GM15510 (cell line): ENCODE results near the gene PTPRN.

Experiments used
- POLR2A ChIP-seq: IDR thresholded peaks from 3 replicates; pipeline ENCODE4 v1.6.1; 2011; ENCODE audit warnings: borderline replicate concordance; ENCODE audit not compliant: insufficient read length; ENCODE audit errors: extremely low read depth

PTPRN gene

DNA sequence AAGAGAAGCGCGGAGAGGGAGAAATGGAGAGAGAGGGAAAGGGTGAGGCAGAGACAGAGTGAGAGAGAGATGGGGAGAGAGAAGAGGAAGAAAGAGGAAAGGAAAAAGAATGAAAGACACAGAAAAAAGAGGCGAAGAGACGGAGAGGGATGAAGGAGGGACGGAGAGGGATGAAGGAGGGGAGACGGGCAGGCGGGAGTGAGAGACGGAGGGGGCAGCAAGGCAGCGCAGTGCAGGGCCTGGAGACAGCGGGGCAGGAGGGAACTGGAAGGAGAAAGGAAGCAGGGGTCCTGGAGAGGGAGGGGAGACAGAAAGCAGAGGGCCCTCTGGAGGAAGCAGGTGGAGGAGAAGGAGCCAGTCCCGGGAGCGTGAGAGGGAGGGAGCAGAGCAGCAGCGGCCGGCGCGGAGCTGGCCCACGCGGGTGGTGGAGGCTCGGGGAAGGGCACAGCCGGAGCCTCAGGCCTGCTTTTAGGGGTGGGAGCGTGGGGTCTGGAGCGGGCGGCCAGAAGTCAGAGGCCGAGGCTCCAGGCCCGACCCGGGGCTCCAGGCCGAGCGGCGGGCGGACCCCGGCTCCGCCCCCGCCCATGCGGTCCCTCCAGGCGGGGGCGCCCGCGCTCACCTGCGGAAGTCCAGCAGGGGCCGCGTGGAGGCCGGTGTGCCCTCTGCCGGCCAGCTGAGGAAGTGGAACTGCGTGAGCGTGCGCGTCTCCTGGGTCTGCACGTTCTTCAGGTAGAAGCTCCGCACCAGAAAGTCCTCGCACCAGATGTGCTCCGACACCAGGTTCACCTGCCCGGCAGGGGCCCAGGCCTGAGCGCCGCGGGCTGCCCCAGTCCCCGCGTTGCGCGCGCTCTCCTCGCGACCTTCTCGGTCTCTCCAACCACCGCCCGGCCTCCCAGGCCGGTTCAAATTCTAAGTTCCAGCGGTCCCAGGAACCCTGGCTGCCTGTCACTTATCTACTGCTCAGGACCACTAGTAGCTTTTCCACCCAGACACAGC lies 14.5 kb downstream of the PTPRN start:
- peak; percentile 65 for TF ChIP-seq POLR2A

DNA sequence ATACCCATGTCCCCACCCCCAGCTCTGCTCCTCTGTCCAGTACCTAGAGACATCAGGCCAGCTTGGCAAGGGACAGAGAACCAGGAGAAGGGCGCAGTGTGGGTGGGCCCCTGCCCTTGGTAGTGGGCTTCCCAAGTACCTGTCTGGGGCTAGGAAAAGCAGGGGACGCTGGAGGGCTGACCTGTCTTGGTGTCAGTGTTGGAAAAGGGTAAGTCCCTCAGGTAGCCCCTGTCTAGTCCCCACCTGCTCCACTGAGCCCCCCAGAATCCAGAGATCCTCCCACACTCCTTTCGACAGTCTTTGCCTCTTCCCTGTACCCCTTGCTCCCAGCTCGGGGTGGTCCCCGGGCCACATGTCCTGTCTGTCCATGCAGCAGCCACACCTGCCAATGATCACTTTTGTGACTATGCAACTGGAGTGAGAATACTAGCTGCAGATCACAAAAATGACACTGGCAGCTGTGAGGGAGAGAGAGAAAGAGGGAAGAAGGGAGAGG lies 15.4 kb downstream of the PTPRN start:
- TF ChIP-seq POLR2A = no peak

DNA sequence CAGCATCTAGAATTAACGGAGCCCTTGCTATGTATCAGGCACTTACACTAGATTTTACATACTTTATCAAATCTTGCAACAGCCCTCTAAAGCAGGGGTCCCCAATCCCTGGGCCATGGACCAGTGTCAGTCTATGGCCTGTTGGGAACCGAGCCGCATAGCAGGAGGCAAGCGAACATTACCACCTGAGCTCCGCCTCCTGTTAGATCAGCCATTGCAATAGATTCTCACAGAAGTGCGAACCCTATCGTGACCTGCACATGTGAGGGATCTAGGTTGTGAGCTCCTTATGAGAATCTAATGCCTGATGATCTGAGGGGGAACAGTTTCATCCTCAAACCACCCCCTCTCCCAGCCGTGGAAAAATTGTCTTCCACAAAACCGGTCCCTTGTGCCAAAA lies 16.6 kb downstream of the PTPRN start:
- TF ChIP-seq POLR2A = no peak

DNA sequence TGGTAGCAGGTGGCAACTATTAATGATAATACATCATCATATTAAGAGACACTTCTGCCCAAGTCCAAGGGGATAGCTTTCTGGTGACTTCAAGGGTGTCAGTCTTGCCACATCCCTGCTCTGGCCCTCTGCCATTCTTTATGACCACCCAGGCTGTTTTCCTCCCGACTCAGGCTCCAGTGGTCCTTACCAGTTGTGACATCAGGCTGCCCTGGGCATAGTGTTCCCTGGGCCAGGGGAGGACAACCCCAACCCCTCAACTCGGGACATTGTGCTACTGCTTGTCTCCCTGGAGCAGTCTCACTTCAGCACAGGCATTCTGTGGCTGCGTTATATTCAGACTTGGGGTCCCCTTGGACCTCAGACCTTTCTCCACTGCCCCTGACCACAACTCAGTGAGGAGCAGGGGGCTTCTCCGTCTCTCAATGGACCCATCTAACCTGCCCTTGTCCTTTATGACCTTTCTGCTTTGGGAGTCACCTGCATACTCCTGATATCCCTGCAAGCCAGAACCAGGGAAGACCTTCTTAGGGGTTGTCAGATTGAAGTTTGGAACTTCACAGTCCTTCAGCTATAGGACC lies 17.2 kb downstream of the PTPRN start:
- no peak for TF ChIP-seq POLR2A

DNA sequence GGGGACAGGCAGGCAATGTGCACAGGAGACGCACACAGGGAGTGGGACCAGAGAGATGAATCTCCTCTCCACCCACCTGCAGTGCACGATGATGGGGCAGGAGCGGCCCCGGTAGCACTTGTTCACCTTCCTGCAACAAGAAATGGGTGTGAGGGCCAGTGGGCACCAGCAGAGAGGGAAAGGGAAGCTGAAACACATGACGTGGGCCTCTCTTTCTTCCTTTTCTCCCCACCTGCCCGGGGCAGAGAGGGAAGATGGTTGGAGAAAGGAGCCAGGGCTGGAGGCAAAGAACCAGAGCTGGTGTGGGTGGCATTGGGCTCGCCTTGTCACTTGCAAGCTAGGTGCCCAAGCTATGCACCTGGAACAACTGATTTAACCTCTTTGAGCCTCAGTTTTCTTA lies 17.8 kb downstream of the PTPRN start:
- TF ChIP-seq POLR2A = no peak

DNA sequence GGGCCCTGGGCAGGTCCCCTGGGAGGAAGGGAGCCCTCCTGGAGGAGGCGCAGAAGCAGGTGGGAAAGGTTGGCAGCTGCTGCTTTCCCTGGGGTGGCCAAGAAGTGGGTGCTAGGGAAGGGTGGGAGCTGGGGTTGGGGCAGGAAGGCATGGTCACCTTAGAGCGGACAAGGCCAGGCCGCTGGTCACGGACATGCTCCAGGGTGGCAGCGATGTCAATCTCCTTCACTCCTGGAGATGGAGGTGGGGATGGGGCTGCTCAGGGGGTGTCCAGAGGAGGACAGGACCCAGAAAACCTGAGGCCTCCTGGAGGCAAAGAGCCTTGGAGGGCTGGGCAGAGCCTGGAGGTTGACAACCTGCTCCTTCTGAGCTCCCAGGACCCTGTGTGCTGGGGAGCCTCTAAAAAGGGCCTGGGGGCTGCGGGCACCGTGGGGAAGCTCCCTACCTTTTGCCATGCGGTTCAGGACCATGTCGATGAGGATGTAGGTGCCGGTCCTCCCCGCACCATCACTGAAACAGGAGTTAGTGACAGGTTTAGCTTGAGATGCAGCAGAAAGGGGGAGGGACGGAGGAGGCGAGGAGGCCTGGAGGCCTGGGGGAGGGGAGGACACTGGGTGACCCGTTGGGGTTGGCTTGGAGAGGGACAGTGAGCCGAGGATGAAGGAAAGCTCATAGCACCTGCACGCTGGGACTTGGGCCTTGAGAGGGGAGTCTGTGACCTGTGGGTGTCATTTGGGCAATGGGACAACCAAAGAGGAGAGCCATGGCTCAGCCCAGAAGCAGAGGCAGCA lies 18.6 kb downstream of the PTPRN start:
- no peak for TF ChIP-seq POLR2A

DNA sequence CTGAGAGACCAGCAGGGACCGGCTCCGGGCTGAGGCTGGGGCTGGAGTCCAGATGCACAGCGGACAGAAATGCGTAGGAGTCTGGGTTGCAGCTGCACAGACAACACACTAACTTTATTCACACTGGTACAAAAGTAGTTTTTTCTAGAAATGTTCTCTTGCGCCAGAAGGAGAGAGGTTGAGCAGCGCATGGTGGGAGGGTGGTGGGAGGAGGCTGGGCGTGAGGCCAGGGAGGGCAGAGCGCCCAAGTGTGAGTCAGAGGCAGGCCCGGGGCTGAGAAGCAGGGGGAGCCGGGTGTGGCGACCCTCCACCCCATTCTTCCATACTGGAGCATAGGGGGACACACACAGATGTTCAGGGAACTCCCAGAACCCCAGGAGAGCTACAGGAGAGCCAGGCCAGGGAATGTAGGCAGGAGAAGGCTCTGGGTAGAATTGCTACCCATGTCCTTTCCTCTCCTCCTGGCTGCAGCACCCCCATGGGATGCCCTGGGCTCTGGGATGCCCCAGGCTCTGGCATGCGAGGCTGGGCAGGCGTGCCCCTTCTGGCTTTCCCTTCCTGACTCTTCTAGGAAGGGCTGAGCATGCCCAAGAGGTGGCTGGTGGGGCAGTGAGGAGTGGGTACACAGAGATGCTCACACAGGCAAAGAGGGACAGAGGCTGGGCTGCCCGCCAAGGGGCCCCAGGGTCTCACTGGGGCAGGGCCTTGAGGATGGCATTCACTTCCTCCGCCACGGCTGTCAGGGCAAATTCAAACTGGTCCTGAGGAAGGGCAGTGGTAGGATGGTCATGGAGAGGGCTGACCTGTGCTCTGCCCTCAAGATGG lies 19.5 kb downstream of the PTPRN start:
- no peak for TF ChIP-seq POLR2A

DNA sequence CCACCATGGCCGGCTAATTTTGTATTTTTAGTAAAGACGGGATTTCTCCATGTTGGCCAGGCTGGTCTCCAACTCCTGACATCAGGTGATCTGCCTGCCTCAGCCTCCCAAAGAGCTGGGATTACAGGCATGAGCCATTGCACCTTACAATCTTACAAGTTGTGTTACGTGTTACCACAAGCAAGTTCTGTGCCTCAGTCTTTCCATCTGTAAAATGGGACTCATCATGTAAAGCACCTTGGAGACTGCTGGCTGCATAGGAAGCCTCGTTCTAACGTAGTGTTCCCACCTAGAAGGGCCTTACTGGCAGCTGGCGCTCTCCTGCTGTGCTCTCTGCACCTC lies 20.0 kb downstream of the PTPRN start:
- TF ChIP-seq POLR2A = no peak

DNA sequence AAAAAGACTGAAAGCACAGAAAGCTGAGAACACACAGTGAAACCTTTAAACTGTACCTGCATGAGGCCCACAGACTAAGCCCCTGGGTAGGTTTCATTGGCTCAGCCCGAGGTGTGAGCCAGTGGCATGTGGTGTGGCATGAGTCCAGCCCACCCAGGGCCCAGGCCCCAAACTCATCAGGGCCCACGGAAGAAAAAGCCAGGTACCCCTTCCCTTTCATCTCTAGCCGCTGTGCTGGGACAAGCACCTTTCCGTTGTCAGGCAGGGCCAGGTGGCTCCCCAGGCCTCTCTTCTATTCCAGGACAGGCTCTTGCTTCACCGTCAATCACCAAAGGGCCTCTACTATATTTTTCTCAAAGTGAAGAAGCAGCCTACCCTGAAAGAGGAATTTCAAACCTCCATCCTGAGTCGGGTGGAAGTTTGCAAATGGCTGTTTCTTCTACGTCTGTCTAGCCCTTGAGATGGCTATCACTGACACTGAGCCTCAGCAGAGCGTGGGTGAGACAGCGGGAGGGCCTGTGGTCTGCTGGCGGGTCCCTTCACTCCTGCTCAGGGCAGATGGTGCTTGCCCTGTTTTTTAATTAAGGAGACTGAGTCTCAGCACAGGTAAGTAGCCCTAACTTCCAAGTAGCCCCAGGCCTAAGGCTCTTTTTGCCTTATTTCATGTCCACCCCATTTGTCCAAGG lies 21.5 kb downstream of the PTPRN start:
- TF ChIP-seq POLR2A = no peak

DNA sequence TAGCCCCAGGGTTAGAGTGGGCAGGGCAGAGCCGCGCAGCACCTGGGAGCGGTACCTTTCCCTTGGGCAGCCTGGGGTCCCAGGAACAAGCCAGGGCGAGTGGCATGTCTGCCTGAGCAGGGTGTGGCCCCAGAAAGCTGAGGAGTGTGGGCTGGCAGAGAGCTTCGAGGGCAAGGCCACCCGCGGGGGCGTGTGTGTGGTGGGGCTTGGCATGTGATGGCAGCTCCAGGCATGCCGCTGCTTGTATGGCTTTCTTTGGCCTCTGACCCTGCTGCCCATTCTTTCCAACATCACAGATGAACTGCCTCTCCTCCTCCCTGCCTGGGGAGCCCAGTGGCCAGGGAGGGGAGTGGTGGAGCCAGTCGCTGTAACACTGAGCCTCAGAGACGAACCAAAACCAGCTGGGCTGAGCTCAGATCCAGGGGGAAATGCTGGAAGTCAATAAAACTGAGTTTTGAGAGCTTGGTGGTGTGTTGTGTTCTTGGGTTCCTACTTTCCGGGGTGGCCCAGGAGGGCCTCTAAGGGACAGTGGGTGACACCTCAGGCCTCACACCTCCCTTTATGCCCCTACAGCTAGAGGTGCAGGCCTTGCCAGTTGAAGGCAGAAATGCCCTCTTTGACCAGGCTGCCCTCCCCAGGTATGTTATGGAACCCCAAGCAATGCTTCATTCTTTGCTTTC lies 22.6 kb downstream of the PTPRN start:
- no peak for TF ChIP-seq POLR2A

DNA sequence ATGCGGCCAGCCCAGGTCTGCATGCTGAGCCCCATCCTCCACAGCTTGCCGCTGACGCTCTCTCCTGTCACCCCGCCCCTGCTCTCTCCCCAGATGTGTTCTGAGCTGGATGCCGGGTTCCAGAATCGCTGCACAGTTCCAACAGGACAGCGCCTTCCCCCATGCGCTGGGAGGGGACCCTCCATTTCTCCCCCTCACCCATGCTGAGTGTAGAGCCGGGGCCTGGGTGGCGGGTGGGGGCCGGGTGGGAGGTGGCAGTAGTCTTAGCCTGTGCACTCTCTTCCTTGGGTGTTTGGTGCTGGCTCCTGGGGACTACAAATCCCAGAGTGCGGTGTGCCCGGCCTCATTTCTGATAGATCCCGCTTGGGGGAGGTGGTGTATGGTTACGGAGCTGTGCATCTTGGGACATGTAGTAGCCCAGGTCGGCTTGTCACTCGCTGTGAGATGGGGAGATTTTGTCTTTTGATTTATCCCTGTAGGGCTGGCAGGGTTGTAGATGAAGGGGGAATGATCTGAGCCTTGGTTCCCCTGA lies 23.2 kb downstream of the PTPRN start:
- no peak for TF ChIP-seq POLR2A

DNA sequence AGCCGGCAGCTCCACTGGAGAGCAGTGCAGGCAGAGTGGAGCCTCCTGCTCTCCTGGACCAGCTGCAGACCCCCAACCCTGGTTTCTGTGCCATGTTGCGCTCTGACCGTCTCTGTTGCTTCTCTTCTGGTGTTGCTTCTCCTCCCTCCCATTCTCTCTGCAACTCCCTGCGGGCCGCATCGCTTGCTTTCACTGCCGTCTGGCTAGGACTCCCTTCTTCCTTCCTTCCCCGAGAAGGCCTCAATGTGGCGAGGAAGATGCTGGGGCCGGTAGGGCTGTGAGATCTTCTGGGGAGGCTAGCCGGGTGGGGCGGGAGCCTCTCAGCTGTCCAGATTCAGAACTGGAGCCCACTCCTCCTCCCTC lies 23.8 kb downstream of the PTPRN start:
- no peak for TF ChIP-seq POLR2A
